ENCODE results near the gene ITGAV. TPM values are rescaled to one million over a fixed set of nuclear protein-coding genes. Genes with fewer than 3 reads are reported as not detected.

The ITGAV gene
- total and polyA plus RNA-seq, 2 experiments from 2014 or later, result 32.7 to 135 TPM

- Histone ChIP-seq H2AFZ (no peak overlapping the region), H3K4me1 (ENCODE audit: insufficient read depth) (no peaks in the 10 kb centered on the region), H3K36me3 (replicated peaks; ENCODE audit: insufficient read depth, low read depth) (no peaks in the 10 kb centered on the region), H3K9me3 (ENCODE audit: low read depth) (no peaks in the 10 kb centered on the region), H3K79me2 (peaks cover 14% of the 10 kb centered on the region), H3K27ac (no peak overlapping the region), H3K27me3 (no peaks in the 10 kb centered on the region), H4K20me1 (ENCODE audit: insufficient read depth, poor library complexity, severe bottlenecking) (no peaks in the 10 kb centered on the region), H3K4me2 (no peak overlapping the region), H3K9me2 (replicated peaks; ENCODE audit: insufficient read depth) (no peaks in the 10 kb centered on the region), H3K4me3 (no peak overlapping the region)
- no peak for DNase-seq (ENCODE audit: low spot score)
- 95% methylated on average over 1 of the region's 1 CpG for WGBS (ENCODE audit: low lambda C conversion rate, missing lambda C conversion rate)
- TF ChIP-seq EZH2phosphoT487 (IDR thresholded peaks at IDR 0.05; ENCODE audit: low read depth, severe bottlenecking, unreplicated experiment) (no peak), EZH2 (IDR thresholded peaks at IDR 0.05; ENCODE audit: borderline replicate concordance) (no peak)
- TF ChIP-seq, protein P1, sequence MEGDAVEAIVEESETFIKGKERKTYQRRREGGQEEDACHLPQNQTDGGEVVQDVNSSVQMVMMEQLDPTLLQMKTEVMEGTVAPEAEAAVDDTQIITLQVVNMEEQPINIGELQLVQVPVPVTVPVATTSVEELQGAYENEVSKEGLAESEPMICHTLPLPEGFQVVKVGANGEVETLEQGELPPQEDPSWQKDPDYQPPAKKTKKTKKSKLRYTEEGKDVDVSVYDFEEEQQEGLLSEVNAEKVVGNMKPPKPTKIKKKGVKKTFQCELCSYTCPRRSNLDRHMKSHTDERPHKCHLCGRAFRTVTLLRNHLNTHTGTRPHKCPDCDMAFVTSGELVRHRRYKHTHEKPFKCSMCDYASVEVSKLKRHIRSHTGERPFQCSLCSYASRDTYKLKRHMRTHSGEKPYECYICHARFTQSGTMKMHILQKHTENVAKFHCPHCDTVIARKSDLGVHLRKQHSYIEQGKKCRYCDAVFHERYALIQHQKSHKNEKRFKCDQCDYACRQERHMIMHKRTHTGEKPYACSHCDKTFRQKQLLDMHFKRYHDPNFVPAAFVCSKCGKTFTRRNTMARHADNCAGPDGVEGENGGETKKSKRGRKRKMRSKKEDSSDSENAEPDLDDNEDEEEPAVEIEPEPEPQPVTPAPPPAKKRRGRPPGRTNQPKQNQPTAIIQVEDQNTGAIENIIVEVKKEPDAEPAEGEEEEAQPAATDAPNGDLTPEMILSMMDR (IDR thresholded peaks at IDR 0.05; ENCODE audit: poor library complexity), result no peak
These were observed 27.9 kb downstream of the ITGAV start for GRCh38 chr2:186617771-186618170.

DNA sequence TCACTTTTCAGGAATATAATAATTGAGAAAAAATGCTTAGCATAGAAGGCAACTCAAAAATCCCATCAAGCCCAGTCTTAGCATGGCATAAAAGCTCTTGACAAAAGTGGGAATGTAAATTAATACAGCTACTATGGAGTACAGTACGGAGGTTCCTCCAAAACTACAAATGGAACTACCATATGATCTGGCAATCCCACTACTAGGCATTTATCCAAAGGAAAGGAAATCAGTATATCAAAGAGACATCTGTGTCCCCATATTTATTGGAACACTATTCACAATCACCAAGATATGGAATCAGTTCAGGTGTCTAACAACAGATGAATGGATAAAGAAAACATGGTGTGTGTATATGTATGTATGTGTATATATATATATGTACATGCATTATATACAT is 28.8 kb downstream of the ITGAV start:
- H3K4me2 ChIP-seq, result no peak overlapping the region
- TF ChIP-seq EZH2 (IDR thresholded peaks at IDR 0.05; ENCODE audit: borderline replicate concordance) (no peak), EZH2phosphoT487 (IDR thresholded peaks at IDR 0.05; ENCODE audit: low read depth, severe bottlenecking, unreplicated experiment) (no peak)
- TF ChIP-seq, protein P1 (IDR thresholded peaks at IDR 0.05; ENCODE audit: poor library complexity), result no peak
- 100% methylated on average over 1 of the region's 1 CpG for WGBS (ENCODE audit: low lambda C conversion rate, missing lambda C conversion rate)
- H3K27ac ChIP-seq, result no peak overlapping the region
- no peaks in the 10 kb centered on the region for H4K20me1 ChIP-seq (ENCODE audit: insufficient read depth, poor library complexity, severe bottlenecking)
- H3K9me2 ChIP-seq (replicated peaks; ENCODE audit: insufficient read depth), result no peaks in the 10 kb centered on the region
- no peak overlapping the region for H3K4me3 ChIP-seq
- no peaks in the 10 kb centered on the region for H3K9me3 ChIP-seq (ENCODE audit: low read depth)
- no peaks in the 10 kb centered on the region for H3K4me1 ChIP-seq (ENCODE audit: insufficient read depth)
- H3K36me3 ChIP-seq (replicated peaks; ENCODE audit: insufficient read depth, low read depth), result no peaks in the 10 kb centered on the region
- no peak for DNase-seq (ENCODE audit: low spot score)
- peaks cover 14% of the 10 kb centered on the region for H3K79me2 ChIP-seq
- no peaks in the 10 kb centered on the region for H3K27me3 ChIP-seq
- H2AFZ ChIP-seq, result no peak overlapping the region

DNA sequence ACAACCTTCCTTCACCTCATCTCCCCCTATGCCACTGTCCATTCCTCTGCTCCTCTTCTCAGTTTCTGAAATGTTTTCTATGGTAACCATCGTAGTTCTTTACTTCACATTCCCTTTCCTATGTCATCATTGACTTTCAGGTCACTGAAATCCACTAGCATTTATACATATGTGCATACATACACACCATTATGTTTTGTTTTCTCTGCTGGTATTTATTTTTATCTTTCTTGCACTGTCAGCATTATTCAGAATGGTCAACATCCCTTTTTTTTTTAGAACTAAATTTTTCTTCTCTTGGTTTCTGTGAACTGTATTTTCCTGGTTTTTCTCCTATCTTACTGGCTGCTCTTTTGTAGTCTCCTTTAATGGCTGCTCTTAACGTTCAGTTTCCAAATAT is 33.2 kb downstream of the ITGAV start:
- H4K20me1 ChIP-seq (ENCODE audit: insufficient read depth, poor library complexity, severe bottlenecking), result no peaks in the 10 kb centered on the region

More for the DNA sequence above, 33.2 kb downstream of the ITGAV start:
- WGBS (ENCODE audit: low lambda C conversion rate, missing lambda C conversion rate), result 94% methylated on average over 2 of the region's 2 CpGs
- no peak for DNase-seq (ENCODE audit: low spot score)
- Histone ChIP-seq H3K36me3 (replicated peaks; ENCODE audit: insufficient read depth, low read depth) (no peaks in the 10 kb centered on the region), H2AFZ (no peak overlapping the region), H3K27ac (no peak overlapping the region), H3K9me3 (ENCODE audit: low read depth) (no peaks in the 10 kb centered on the region), H3K79me2 (peaks cover 5% of the 10 kb centered on the region), H3K27me3 (no peaks in the 10 kb centered on the region), H3K4me2 (no peak overlapping the region), H3K9me2 (replicated peaks; ENCODE audit: insufficient read depth) (no peaks in the 10 kb centered on the region), H3K4me3 (no peak overlapping the region), H3K4me1 (ENCODE audit: insufficient read depth) (no peaks in the 10 kb centered on the region)
- TF ChIP-seq, protein P1 (IDR thresholded peaks at IDR 0.05; ENCODE audit: poor library complexity), result no peak
- TF ChIP-seq EZH2 (IDR thresholded peaks at IDR 0.05; ENCODE audit: borderline replicate concordance), result no peak
- TF ChIP-seq EZH2phosphoT487 (IDR thresholded peaks at IDR 0.05; ENCODE audit: low read depth, severe bottlenecking, unreplicated experiment), result no peak

Measured in hepatocyte (in vitro differentiated cells).